Tibial nerve (tissue), 4 donors: ENCODE results near the gene SYT7. TPM values are rescaled to one million over a fixed set of nuclear protein-coding genes. Genes with fewer than 3 reads are reported as not detected.

Experiments
- DNase-seq, 2 donors: peaks; one replicate each; pipeline ENCODE4 v3.0.0-alpha.2; 2019; ENCODE audit warnings: low spot score in 2 of 2
- H3K27ac ChIP-seq, 4 donors: fragments of 200-600 bp; sonication (generic) in 3 of 4; one replicate each; pipeline ENCODE4 v1.5.1; 2017 to 2019; ENCODE audit warnings: mild to moderate bottlenecking in 1 of 4
- H3K27me3 ChIP-seq, 2 donors: fragments of 200-600 bp; sonication (generic) in 1 of 2; one replicate each; pipeline versions ENCODE4 v1.5.1 to v1.6.0; 2017 to 2019
- H3K36me3 ChIP-seq, 3 donors: fragments of 200-600 bp; sonication (generic); one replicate each; pipeline ENCODE4 v1.5.1; 2018 to 2019
- H3K4me1 ChIP-seq, 4 donors: fragments of 200-600 bp; sonication (generic) in 3 of 4; one replicate each; pipeline ENCODE4 v1.5.1; 2017 to 2019
- H3K4me3 ChIP-seq, 4 donors: fragments of 200-600 bp; sonication (generic) in 3 of 4; one replicate each; pipeline ENCODE4 v1.5.1; 2017 to 2019; ENCODE audit warnings: mild to moderate bottlenecking in 1 of 4, moderate library complexity in 1 of 4
- H3K9me3 ChIP-seq, 4 donors: fragments of 200-600 bp; sonication (generic) in 3 of 4; one replicate each; pipeline ENCODE4 v1.5.1; 2017 to 2019
- EP300 ChIP-seq, 2 donors: sonication (generic); formaldehyde crosslinking; IDR thresholded peaks; one replicate each; pipeline ENCODE4 v1.6.1; 2017; ENCODE audit warnings: antibody characterized with exemption in 2 of 2, mild to moderate bottlenecking in 1 of 2
- POLR2A ChIP-seq, 2 donors: fragments of 450-650 bp; IDR thresholded peaks; one replicate each; pipeline ENCODE4 v1.6.1; 2017; ENCODE audit warnings: antibody characterized with exemption in 2 of 2, mild to moderate bottlenecking in 2 of 2, moderate library complexity in 2 of 2
- WGBS, 2 donors: methylation state at CpG; one replicate each; pipeline ENCODE4 v1.1.5; 2018; 5-methylcytosine and 5-hydroxymethylcytosine counted together
- total RNA-seq, 4 donors: library from RNA; depleted of rRNA; stranded (reverse); fragments of >200 nt; gene quantifications; one replicate each; pipeline ENCODE4 v1.1.0, GENCODE V29; 2016
- TF ChIP-seq, protein P1 (sequence below), 5 experiments: fragments of 200-600 bp in 3 of 5; fragments of 450-650 bp in 2 of 5; sonication (generic) in 3 of 5; IDR thresholded peaks; one replicate each; pipeline ENCODE4 v1.5.1; 2016 to 2019; ENCODE audit warnings: antibody characterized with exemption in 5 of 5, mild to moderate bottlenecking in 3 of 5, moderate library complexity in 2 of 5

Gene SYT7
- total RNA-seq, 4 donors from 2014 or later = 1.2 to 2.5 (median 1.8) TPM

DNA sequence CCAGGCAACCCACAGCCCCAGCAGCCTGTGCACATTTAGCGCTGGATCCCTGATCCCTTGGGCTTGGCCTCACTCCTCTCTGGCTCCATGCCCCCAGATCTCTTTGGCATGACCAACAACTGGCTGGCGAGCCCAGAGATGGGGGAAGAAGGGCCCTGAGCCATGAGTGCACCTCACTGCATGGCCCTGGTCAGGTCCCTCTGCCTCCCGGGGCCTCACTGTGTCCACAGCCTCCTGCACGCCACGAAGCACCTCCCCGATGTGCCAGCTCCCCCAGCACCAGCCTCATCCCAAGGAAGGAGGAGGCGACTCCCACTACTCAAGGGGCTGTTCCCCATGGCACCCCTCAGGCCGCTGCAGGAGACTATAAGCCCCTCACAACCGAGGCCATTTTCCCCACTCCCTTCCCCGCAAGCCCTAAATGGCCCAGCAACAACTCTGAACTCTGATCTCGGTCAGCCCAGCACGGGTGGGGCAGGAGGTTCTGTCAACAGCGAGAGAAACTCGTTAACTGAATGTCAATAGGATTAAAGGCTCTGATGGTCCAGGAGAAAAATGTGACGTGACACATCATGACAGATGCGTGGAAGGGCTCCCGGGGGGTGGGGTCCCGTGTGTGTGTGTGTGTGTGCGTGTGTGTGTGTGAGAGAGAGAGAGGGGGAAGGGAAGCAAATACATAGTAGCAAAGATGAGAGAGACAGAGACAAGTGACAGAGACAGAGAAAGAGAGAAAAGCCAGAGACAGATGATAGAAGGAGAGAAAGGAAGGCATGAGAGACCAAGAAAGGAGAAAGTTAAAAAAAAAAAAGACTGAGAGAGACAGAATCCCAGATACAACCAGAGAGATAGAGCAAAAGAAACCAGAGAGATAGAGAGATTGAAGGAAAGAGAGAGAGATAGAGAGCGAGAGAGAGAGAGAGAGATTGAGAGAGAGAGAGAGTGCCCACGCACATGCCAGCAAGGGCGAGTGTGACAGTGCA lies 28.4 kb upstream of the SYT7 start:
- H3K4me1 ChIP-seq = no peaks in the 10 kb centered on the region

DNA sequence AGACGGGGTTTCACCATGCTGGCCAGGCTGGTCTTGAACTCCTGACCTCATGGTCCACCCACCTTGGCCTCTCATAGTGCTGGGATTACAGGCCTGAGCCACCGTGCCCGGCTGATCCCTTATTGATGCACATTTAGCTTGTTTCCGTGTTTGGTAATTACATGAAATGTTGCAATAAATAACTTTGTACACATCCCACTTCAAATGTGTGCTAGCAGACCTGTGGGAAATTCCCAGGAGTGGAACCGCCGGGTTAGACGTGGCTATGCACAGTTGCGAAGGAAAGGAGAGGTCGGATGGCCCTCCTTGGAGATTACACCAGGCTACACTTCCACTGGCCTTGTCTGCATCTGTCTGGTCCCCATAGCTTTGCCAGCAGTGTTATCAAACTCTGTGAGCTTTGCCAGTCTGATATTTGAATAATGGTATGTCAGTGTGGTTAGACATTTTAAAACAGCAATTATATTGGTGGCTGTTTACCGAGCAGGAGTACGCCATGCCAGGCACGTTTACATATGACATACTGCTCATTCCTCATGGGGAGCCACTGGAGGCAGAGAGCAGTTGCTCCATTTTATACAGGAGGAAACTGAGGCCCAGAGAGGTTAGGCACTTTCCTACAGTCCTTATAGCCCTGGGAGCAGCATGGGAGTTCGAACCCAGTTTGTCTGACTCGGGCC lies 27.2 kb upstream of the SYT7 start:
- Histone ChIP-seq H3K4me3 (no peak overlapping the region), H3K27me3 (peaks cover 0 to 40% of the 10 kb centered on the region in 2 donors), H3K9me3 (peaks cover 0 to 5% (median 0%) of the 10 kb centered on the region in 4 donors), H3K27ac (no peak overlapping the region), H3K36me3 (no peaks in the 10 kb centered on the region), H3K4me1 (peaks cover 0 to 6% (median 0%) of the 10 kb centered on the region in 4 donors)
- 78 to 80% methylated on average over 14 of the region's 14 CpGs for WGBS, 2 donors
- TF ChIP-seq, protein P1, sequence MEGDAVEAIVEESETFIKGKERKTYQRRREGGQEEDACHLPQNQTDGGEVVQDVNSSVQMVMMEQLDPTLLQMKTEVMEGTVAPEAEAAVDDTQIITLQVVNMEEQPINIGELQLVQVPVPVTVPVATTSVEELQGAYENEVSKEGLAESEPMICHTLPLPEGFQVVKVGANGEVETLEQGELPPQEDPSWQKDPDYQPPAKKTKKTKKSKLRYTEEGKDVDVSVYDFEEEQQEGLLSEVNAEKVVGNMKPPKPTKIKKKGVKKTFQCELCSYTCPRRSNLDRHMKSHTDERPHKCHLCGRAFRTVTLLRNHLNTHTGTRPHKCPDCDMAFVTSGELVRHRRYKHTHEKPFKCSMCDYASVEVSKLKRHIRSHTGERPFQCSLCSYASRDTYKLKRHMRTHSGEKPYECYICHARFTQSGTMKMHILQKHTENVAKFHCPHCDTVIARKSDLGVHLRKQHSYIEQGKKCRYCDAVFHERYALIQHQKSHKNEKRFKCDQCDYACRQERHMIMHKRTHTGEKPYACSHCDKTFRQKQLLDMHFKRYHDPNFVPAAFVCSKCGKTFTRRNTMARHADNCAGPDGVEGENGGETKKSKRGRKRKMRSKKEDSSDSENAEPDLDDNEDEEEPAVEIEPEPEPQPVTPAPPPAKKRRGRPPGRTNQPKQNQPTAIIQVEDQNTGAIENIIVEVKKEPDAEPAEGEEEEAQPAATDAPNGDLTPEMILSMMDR (IDR thresholded peaks at IDR 0.05) = no peak
- DNase-seq = no peak

More for the DNA sequence above, 28.4 kb upstream of the SYT7 start:
- TF ChIP-seq, protein P1 (IDR thresholded peaks at IDR 0.05) = no peak
- TF ChIP-seq EP300 (IDR thresholded peaks at IDR 0.05) = no peak
- no peak for TF ChIP-seq POLR2A (IDR thresholded peaks at IDR 0.05)
- WGBS, 2 donors = 44 to 50% methylated on average over 22 of the region's 22 CpGs
- DNase-seq = no peak
- Histone ChIP-seq H3K27ac (no peak overlapping the region), H3K27me3 (peaks cover 0 to 51% of the 10 kb centered on the region in 2 donors), H3K9me3 (peaks cover 0 to 5% (median 0%) of the 10 kb centered on the region in 4 donors), H3K4me3 (no peak overlapping the region), H3K36me3 (no peaks in the 10 kb centered on the region)

DNA sequence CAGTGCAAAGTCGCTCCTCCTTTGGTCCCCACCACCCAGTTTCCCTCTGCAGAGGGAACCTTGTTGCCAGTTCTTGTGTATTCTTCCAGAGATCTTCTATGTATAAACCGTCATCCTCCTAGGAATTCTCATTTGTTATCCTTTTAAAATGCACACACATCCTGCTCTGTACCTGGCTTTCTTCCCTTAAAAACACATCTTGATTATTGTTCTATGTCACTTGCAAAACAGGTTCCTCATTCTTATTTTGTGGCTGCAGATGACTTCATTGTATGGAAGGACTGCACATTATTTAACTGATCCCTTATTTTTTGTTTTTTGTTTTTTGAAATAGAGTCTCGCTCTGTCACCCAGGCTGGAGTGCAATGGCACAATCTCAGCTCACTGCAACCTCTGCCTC lies 26.6 kb upstream of the SYT7 start:
- H3K9me3 ChIP-seq = peaks cover 0 to 5% (median 0%) of the 10 kb centered on the region in 4 donors
- no peak for TF ChIP-seq POLR2A (IDR thresholded peaks at IDR 0.05)
- no peak for TF ChIP-seq EP300 (IDR thresholded peaks at IDR 0.05)
- peaks cover 0 to 37% of the 10 kb centered on the region in 2 donors for H3K27me3 ChIP-seq
- H3K27ac ChIP-seq = no peak overlapping the region
- H3K4me1 ChIP-seq = peaks cover 0 to 12% (median 0%) of the 10 kb centered on the region in 4 donors
- no peak overlapping the region for H3K4me3 ChIP-seq
- H3K36me3 ChIP-seq = no peaks in the 10 kb centered on the region
- WGBS, 2 donors = 77 to 81% methylated on average over 3 of the region's 3 CpGs
- DNase-seq = no peak

DNA sequence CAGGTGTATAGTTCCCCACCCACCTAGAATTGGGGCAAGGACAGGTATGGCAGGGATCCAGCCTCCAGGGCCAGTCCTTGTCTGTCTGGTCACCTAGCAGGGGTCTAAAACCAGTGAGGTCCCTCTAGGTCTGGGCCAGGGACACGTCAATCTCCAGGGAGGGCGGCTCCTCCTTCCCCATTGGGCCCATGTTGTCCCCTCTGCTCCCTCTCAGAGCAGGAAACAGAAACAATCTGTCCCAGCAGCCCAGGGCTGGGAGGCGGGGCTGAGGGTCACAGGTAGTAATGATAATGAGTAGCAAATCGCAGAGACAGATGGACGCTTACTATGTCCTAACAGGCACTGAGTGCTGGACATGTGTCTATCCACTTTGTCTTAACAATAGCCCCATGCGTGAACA lies 22.8 kb upstream of the SYT7 start:
- WGBS, 2 donors = 61 to 67% methylated on average over 6 of the region's 6 CpGs
- Histone ChIP-seq H3K27ac (no peak overlapping the region), H3K4me3 (no peak overlapping the region)

More for the DNA sequence above, 22.8 kb upstream of the SYT7 start:
- no peak for TF ChIP-seq POLR2A (IDR thresholded peaks at IDR 0.05)
- no peak for TF ChIP-seq EP300 (IDR thresholded peaks at IDR 0.05)
- TF ChIP-seq, protein P1 (IDR thresholded peaks at IDR 0.05) = no peak
- peaks cover 0 to 20% (median 0%) of the 10 kb centered on the region in 4 donors for H3K4me1 ChIP-seq
- peaks cover 0 to 11% of the 10 kb centered on the region in 2 donors for H3K27me3 ChIP-seq
- H3K9me3 ChIP-seq = no peaks in the 10 kb centered on the region
- DNase-seq = no peak
- H3K36me3 ChIP-seq = no peaks in the 10 kb centered on the region
